SK-N-SH (cell line): ENCODE data around the gene KIZ. TPM values are rescaled to one million over a fixed set of nuclear protein-coding genes. Genes with fewer than 3 reads are reported as not detected.

ENCODE experiments used
- CTCF ChIA-PET: fragments of 300-600, 350-600 bp; formaldehyde crosslinking; extraction: SDS; loops from one replicate; lab custom pipeline; 2021; lab: Yijun Ruan, JAX
- POLR2A ChIA-PET: fragments of 350-600 bp; sonication (Branson Sonifier 250); formaldehyde crosslinking; extraction: SDS; loops from one replicate; lab custom pipeline; 2020; ENCODE audit warnings: antibody characterized with exemption, inconsistent platforms; lab: Yijun Ruan, JAX
- DNase-seq: peaks from one replicate; pipeline ENCODE4 v3.0.0; 2012
- H2AFZ ChIP-seq: fragments of 200-600 bp; sonication (generic); 2 replicates; pipeline ENCODE4 v1.8.1; 2016; ENCODE audit warnings: antibody characterized with exemption, mild to moderate bottlenecking, low read depth
- H3F3A ChIP-seq: fragments of 200-600 bp; sonication (generic); replicated peaks from 2 replicates; pipeline ENCODE3; 2016; ENCODE audit warnings: antibody characterized with exemption, mild to moderate bottlenecking; ENCODE audit not compliant: insufficient read depth
- H3K27ac ChIP-seq, 2 experiments: fragments of 200-500 bp in 1 of 2; fragments of 200-600 bp in 1 of 2; sonication (Bioruptor generic) in 1 of 2; sonication (generic), shearing (Covaris generic) in 1 of 2; 2 replicates each; pipeline versions ENCODE4 v1.5.1 to v1.6.1; 2014 to 2016; ENCODE audit warnings: low read depth in 2 of 2, inconsistent platforms in 1 of 2, low read length in 1 of 2, mild to moderate bottlenecking in 1 of 2, mixed read lengths in 1 of 2
- H3K27me3 ChIP-seq: fragments of 200-600 bp; sonication (generic), shearing (Covaris generic); 2 replicates; pipeline ENCODE4 v1.6.1; 2016; ENCODE audit warnings: mixed run types; ENCODE audit not compliant: insufficient read depth
- H3K36me3 ChIP-seq, 2 experiments: fragments of 200-500 bp in 1 of 2; fragments of 200-600 bp in 1 of 2; sonication (Bioruptor generic) in 1 of 2; sonication (generic) in 1 of 2; replicated peaks in 1 of 2; 2 replicates each; pipeline versions ENCODE3 to v1.5.1; 2014 to 2016; ENCODE audit warnings: low read length in 1 of 2, mild to moderate bottlenecking in 1 of 2; ENCODE audit not compliant: insufficient read depth in 2 of 2, control insufficient read depth in 1 of 2
- H3K4me1 ChIP-seq, 2 experiments: fragments of 200-500 bp in 1 of 2; fragments of 200-600 bp in 1 of 2; sonication (Bioruptor generic) in 1 of 2; sonication (generic), shearing (Covaris generic) in 1 of 2; 2 replicates each; pipeline versions ENCODE4 v1.5.1 to v1.6.1; 2014 to 2016; ENCODE audit warnings: low read depth in 1 of 2, low read length in 1 of 2, mixed run types in 1 of 2; ENCODE audit not compliant: insufficient read depth in 2 of 2, control insufficient read depth in 1 of 2
- H3K4me2 ChIP-seq: fragments of 200-600 bp; sonication (generic), shearing (Covaris generic); 2 replicates; pipeline ENCODE4 v1.6.1; 2017; ENCODE audit warnings: mixed run types
- H3K4me3 ChIP-seq, 2 experiments: fragments of 200-500 bp in 1 of 2; fragments of 200-600 bp in 1 of 2; sonication (Bioruptor generic) in 1 of 2; sonication (generic), shearing (Covaris generic) in 1 of 2; 2 replicates each; pipeline versions ENCODE4 v1.5.1 to v1.8.1; 2014 to 2016; ENCODE audit warnings: low read depth in 2 of 2, inconsistent platforms in 1 of 2, low read length in 1 of 2, mild to moderate bottlenecking in 1 of 2, mixed read lengths in 1 of 2, moderate library complexity in 1 of 2
- H3K79me2 ChIP-seq: fragments of 200-600 bp; sonication (generic); 2 replicates; pipeline ENCODE4 v1.8.1; 2017; ENCODE audit warnings: mild to moderate bottlenecking; ENCODE audit not compliant: insufficient read depth
- H3K9ac ChIP-seq: fragments of 200-600 bp; sonication (generic); 2 replicates; pipeline ENCODE4 v1.6.1; 2017; ENCODE audit warnings: mixed run types
- H3K9me2 ChIP-seq: fragments of 200-600 bp; sonication (generic); 2 replicates; pipeline ENCODE4 v1.6.1; 2017; ENCODE audit warnings: mixed run types
- H3K9me3 ChIP-seq: fragments of 200-600 bp; sonication (generic); 2 replicates; pipeline ENCODE4 v1.6.1; 2017; ENCODE audit warnings: mixed run types, mild to moderate bottlenecking, moderate library complexity
- H4K20me1 ChIP-seq: fragments of 200-600 bp; sonication (generic); 2 replicates; pipeline ENCODE4 v1.6.1; 2017; ENCODE audit warnings: mild to moderate bottlenecking, mixed run types; ENCODE audit not compliant: insufficient read depth
- CHD2 ChIP-seq: fragments of 150-350 bp; IDR thresholded peaks from 2 replicates; pipeline ENCODE4 v1.6.1; 2018; ENCODE audit warnings: low read length; ENCODE audit not compliant: partially characterized antibody
- EP300 ChIP-seq, 2 experiments: IDR thresholded peaks; 2 replicates each; pipeline versions ENCODE4 v1.4.0 to v1.6.1; 2012; ENCODE audit warnings: borderline replicate concordance in 1 of 2, low read depth in 1 of 2, low read length in 1 of 2
- GABPA ChIP-seq: IDR thresholded peaks from 2 replicates; pipeline ENCODE4 v1.4.0; 2012; ENCODE audit warnings: low read depth, mild to moderate bottlenecking
- IRF3 ChIP-seq: fragments of 150-350 bp; IDR thresholded peaks from 2 replicates; pipeline ENCODE4 v1.6.1; 2016; ENCODE audit warnings: mild to moderate bottlenecking, low read depth, low read length
- MXI1 ChIP-seq: IDR thresholded peaks from 2 replicates; pipeline ENCODE4 v1.6.1; 2012; ENCODE audit warnings: mild to moderate bottlenecking, low read depth, low read length, improper control_type of control experiment
- PBX3 ChIP-seq: IDR thresholded peaks from 2 replicates; pipeline ENCODE4; 2012
- RXRA ChIP-seq: IDR thresholded peaks from 2 replicates; pipeline ENCODE4 v1.4.0; 2012; ENCODE audit warnings: low read depth, mild to moderate bottlenecking, borderline replicate concordance
- TAF1 ChIP-seq: IDR thresholded peaks from 2 replicates; pipeline ENCODE4 v1.6.1; 2012; ENCODE audit warnings: low read depth, mild to moderate bottlenecking, low read length, moderate library complexity, borderline replicate concordance
- TCF12 ChIP-seq: IDR thresholded peaks from 2 replicates; pipeline ENCODE4 v1.4.0; 2012
- TEAD4 ChIP-seq: IDR thresholded peaks from 2 replicates; pipeline ENCODE4 v1.4.0; 2012; ENCODE audit warnings: mild to moderate bottlenecking, borderline replicate concordance; ENCODE audit not compliant: insufficient read depth
- USF2 ChIP-seq: fragments of 150-350 bp; IDR thresholded peaks from 2 replicates; pipeline ENCODE4 v1.6.1; 2017; ENCODE audit warnings: antibody characterized with exemption, low read length, low read depth, borderline replicate concordance
- ZBTB33 ChIP-seq: IDR thresholded peaks from 2 replicates; pipeline ENCODE4 v1.4.0; 2012; ENCODE audit warnings: low read depth, borderline replicate concordance
- WGBS: methylation state at CpG from one replicate; pipeline ENCODE4 v1.1.6; 2017; ENCODE audit warnings: low lambda C conversion rate; 5-methylcytosine and 5-hydroxymethylcytosine counted together
- polyA plus RNA-seq, 3 experiments: library from polyadenylated mRNA; depleted of rRNA; stranded (reverse); fragments of >200 nt; gene quantifications; 2 replicates each; pipeline ENCODE4 v1.2.3, GENCODE V29; 2012

Gene KIZ
- polyA plus RNA-seq, 1 of the 3 experiments (the other 2 are of a cell fraction) = 3.9 TPM

- 34% methylated on average over 31 of the region's 43 CpGs for WGBS
- Histone ChIP-seq H3K4me2 (no peak within 1 kb of the TSS), H2AFZ (no peak within 1 kb of the TSS)
Observed at GRCh38 chr20:21106171-21107017, 19.5 kb upstream of the KIZ start, which contains the start of gene LINC00237. TSS of gene LINC00237 (minus strand) at chr20:21106358.

GRCh38 chr20:21109144-21109543 is 16.7 kb upstream of the KIZ start:
- Histone ChIP-seq H3K27ac (no peak overlapping the region), H3K4me3 (no peak overlapping the region), H3K4me1 (no peaks in the 10 kb centered on the region; a peak in 1 of 4 replicates), H4K20me1 (no peaks in the 10 kb centered on the region), H3F3A (no peaks in the 10 kb centered on the region), H3K4me2 (no peak overlapping the region), H2AFZ (no peak overlapping the region), H3K36me3 (no peaks in the 10 kb centered on the region), H3K79me2 (no peaks in the 10 kb centered on the region), H3K27me3 (peaks cover 38% of the 10 kb centered on the region), H3K9ac (no peak overlapping the region), H3K9me2 (no peaks in the 10 kb centered on the region), H3K9me3 (no peaks in the 10 kb centered on the region)
- WGBS = 55% methylated on average over 2 of the region's 2 CpGs
- TF ChIP-seq TAF1 (no peak), USF2 (no peak), MXI1 (no peak), TEAD4 (no peak), ZBTB33 (no peak), CHD2 (no peak), RXRA (no peak), PBX3 (no peak), IRF3 (no peak)
- ChIA-PET CTCF (no interaction called here), POLR2A (no interaction called here)
- no peak for DNase-seq

More at GRCh38 chr20:21106171-21107017, 19.5 kb upstream of the KIZ start, which contains the start of gene LINC00237:
- DNase-seq = peak; percentile 43
- H3K4me3 ChIP-seq = no peak within 1 kb of the TSS
- peaks cover 65% of the 10 kb centered on the region for H3K27me3 ChIP-seq
- no peak within 1 kb of the TSS for H3K9ac ChIP-seq
- ChIA-PET CTCF (interaction anchor here (0.7 to 1.1 kb wide), 2 partner anchors 246 to 465 kb away, joined by 3 read pairs; no protein-coding TSS in a partner anchor), POLR2A (no interaction called here)
- no peaks in the 10 kb centered on the region for H3K79me2 ChIP-seq
- TF ChIP-seq TEAD4 (no peak), TCF12 (no peak), RXRA (no peak), MXI1 (no peak), EP300 (IDR thresholded peaks at IDR 0.05; ENCODE audit: borderline replicate concordance in 1 of 2, low read depth in 1 of 2, low read length in 1 of 2) (no peak), CHD2 (no peak), PBX3 (no peak), GABPA (no peak)
- H3F3A ChIP-seq = no peaks in the 10 kb centered on the region
- no peak within 1 kb of the TSS for H3K27ac ChIP-seq
- no peaks in the 10 kb centered on the region for H4K20me1 ChIP-seq
- H3K9me3 ChIP-seq = no peaks in the 10 kb centered on the region
- peaks cover 0 to 9% of the 10 kb centered on the region in 2 experiments; a peak in 1 of 4 replicates for H3K4me1 ChIP-seq
- no peaks in the 10 kb centered on the region for H3K36me3 ChIP-seq
- no peaks in the 10 kb centered on the region for H3K9me2 ChIP-seq
